GM06990 (cell line): Measurements from ENCODE around the gene MAP3K5.

Experiments used
- DNase-seq: peaks from one replicate; pipeline ENCODE4 v3.0.0-alpha.2; 2011; ENCODE audit not compliant: insufficient read length; ENCODE audit errors: extremely low read depth
- H3K27me3 ChIP-seq: replicated peaks from 2 replicates; pipeline ENCODE4 v1.6.0; 2011; ENCODE audit warnings: low read length; ENCODE audit not compliant: control insufficient read depth, insufficient read depth
- H3K36me3 ChIP-seq: 2 replicates; pipeline ENCODE4 v1.5.1; 2011; ENCODE audit warnings: low read length; ENCODE audit not compliant: control insufficient read depth, insufficient read depth
- H3K4me3 ChIP-seq: replicated peaks from 2 replicates; pipeline ENCODE4 v1.5.1; 2011; ENCODE audit warnings: low read depth, mild to moderate bottlenecking, control low read depth, low read length
- CTCF ChIP-seq: IDR thresholded peaks from 2 replicates; pipeline ENCODE4 v1.5.1; 2011; ENCODE audit warnings: low read length, control low read depth, mild to moderate bottlenecking, inconsistent platforms; ENCODE audit not compliant: insufficient read depth, poor library complexity, severe bottlenecking

MAP3K5 gene

GRCh38 chr6:136635615-136636014 is 156.7 kb downstream of the MAP3K5 start:
- no peak for DNase-seq
- H3K27me3 ChIP-seq, result no peaks in the 10 kb centered on the region
- no peak overlapping the region for H3K4me3 ChIP-seq
- peaks cover 20% of the 10 kb centered on the region for H3K36me3 ChIP-seq
- no peak for TF ChIP-seq CTCF

GRCh38 chr6:136633355-136633754 is 158.9 kb downstream of the MAP3K5 start:
- TF ChIP-seq CTCF, result no peak
- H3K4me3 ChIP-seq, result no peak overlapping the region
- H3K36me3 ChIP-seq, result peaks cover 21% of the 10 kb centered on the region
- DNase-seq, result no peak
- H3K27me3 ChIP-seq, result no peaks in the 10 kb centered on the region

- Histone ChIP-seq H3K36me3 (peaks cover 6% of the 10 kb centered on the region), H3K27me3 (no peaks in the 10 kb centered on the region), H3K4me3 (no peak overlapping the region)
- TF ChIP-seq CTCF, result no peak
- no peak for DNase-seq
Observed at GRCh38 chr6:136628996-136629395, 163.3 kb downstream of the MAP3K5 start.

- no peak for TF ChIP-seq CTCF
- H3K27me3 ChIP-seq, result no peaks in the 10 kb centered on the region
- H3K4me3 ChIP-seq, result no peak overlapping the region
- no peak for DNase-seq
- H3K36me3 ChIP-seq, result peaks cover 7% of the 10 kb centered on the region
Observed at GRCh38 chr6:136627191-136627590, 165.1 kb downstream of the MAP3K5 start.

GRCh38 chr6:136625293-136625692 is 167.0 kb downstream of the MAP3K5 start:
- Histone ChIP-seq H3K36me3 (peaks cover 6% of the 10 kb centered on the region), H3K4me3 (no peak overlapping the region), H3K27me3 (no peaks in the 10 kb centered on the region)
- DNase-seq, result no peak
- TF ChIP-seq CTCF, result no peak

GRCh38 chr6:136624347-136624746 is 167.9 kb downstream of the MAP3K5 start:
- Histone ChIP-seq H3K4me3 (no peak overlapping the region), H3K27me3 (no peaks in the 10 kb centered on the region), H3K36me3 (peaks cover 5% of the 10 kb centered on the region)
- no peak for DNase-seq
- no peak for TF ChIP-seq CTCF
